Measurements from ENCODE around the gene DPPA5. TPM values are rescaled to one million over a fixed set of nuclear protein-coding genes. Genes with fewer than 3 reads are reported as not detected.

DPPA5 gene
- polyA plus RNA-seq, 1 donor from 2014 or later: not detected

GRCh38 chr6:73328790-73329189, 25.3 kb downstream of the DPPA5 start:
- H3K36me3 ChIP-seq (ENCODE audit: insufficient read depth, low read length): no peaks in the 10 kb centered on the region
- no peaks in the 10 kb centered on the region for H3K9me2 ChIP-seq (ENCODE audit: insufficient read depth, low read length)
- TF ChIP-seq TAF1 (IDR thresholded peaks at IDR 0.05; ENCODE audit: low read depth) (no peak), MXI1 (conservative IDR thresholded peaks at IDR 0.05; ENCODE audit: poor library complexity, severe bottlenecking) (no peak), REST (IDR thresholded peaks at IDR 0.05; ENCODE audit: borderline replicate concordance) (no peak), SMC3 (conservative IDR thresholded peaks at IDR 0.05; ENCODE audit: poor library complexity) (no peak), EP300 (conservative IDR thresholded peaks at IDR 0.05; ENCODE audit: poor library complexity, severe bottlenecking) (no peak), POLR2AphosphoS5 (IDR thresholded peaks at IDR 0.05) (no peak), EZH2 (IDR thresholded peaks at IDR 0.05; ENCODE audit: borderline replicate concordance, insufficient read depth, low read length, poor library complexity, severe bottlenecking) (no peak), RAD21 (conservative IDR thresholded peaks at IDR 0.05) (no peak)
- TF ChIP-seq, protein P1, sequence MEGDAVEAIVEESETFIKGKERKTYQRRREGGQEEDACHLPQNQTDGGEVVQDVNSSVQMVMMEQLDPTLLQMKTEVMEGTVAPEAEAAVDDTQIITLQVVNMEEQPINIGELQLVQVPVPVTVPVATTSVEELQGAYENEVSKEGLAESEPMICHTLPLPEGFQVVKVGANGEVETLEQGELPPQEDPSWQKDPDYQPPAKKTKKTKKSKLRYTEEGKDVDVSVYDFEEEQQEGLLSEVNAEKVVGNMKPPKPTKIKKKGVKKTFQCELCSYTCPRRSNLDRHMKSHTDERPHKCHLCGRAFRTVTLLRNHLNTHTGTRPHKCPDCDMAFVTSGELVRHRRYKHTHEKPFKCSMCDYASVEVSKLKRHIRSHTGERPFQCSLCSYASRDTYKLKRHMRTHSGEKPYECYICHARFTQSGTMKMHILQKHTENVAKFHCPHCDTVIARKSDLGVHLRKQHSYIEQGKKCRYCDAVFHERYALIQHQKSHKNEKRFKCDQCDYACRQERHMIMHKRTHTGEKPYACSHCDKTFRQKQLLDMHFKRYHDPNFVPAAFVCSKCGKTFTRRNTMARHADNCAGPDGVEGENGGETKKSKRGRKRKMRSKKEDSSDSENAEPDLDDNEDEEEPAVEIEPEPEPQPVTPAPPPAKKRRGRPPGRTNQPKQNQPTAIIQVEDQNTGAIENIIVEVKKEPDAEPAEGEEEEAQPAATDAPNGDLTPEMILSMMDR (IDR thresholded peaks at IDR 0.05; ENCODE audit: poor library complexity, severe bottlenecking): no peak
- H3K9me3 ChIP-seq (ENCODE audit: low read length): no peaks in the 10 kb centered on the region
- no peaks in the 10 kb centered on the region for H4K20me1 ChIP-seq (ENCODE audit: insufficient read depth)
- H3K4me3 ChIP-seq (ENCODE audit: low read length): no peak overlapping the region
- no peak overlapping the region for H2AFZ ChIP-seq (ENCODE audit: low read depth, low read length)
- H3K27ac ChIP-seq (ENCODE audit: low read length): no peak overlapping the region
- no peaks in the 10 kb centered on the region for H3K79me2 ChIP-seq (replicated peaks; ENCODE audit: insufficient read depth, low read length)
- no peaks in the 10 kb centered on the region for H3K27me3 ChIP-seq (ENCODE audit: insufficient read depth, low read depth, low read length)
- H3K9ac ChIP-seq (ENCODE audit: low read length): no peak overlapping the region
- no peak overlapping the region for H3K4me2 ChIP-seq (ENCODE audit: low read length)
- H3F3A ChIP-seq (ENCODE audit: insufficient read depth, low read length, poor library complexity, severe bottlenecking): no peaks in the 10 kb centered on the region

- H3K9me3 ChIP-seq (ENCODE audit: low read length): no peaks in the 10 kb centered on the region
- H3K4me3 ChIP-seq (ENCODE audit: low read length): no peak overlapping the region
- H3K4me2 ChIP-seq (ENCODE audit: low read length): no peak overlapping the region
- H3K36me3 ChIP-seq (ENCODE audit: insufficient read depth, low read length): no peaks in the 10 kb centered on the region
- H4K20me1 ChIP-seq (ENCODE audit: insufficient read depth): no peaks in the 10 kb centered on the region
- TF ChIP-seq SMC3 (conservative IDR thresholded peaks at IDR 0.05; ENCODE audit: poor library complexity) (no peak), TAF1 (IDR thresholded peaks at IDR 0.05; ENCODE audit: low read depth) (no peak), POLR2AphosphoS5 (IDR thresholded peaks at IDR 0.05) (no peak), EZH2 (IDR thresholded peaks at IDR 0.05; ENCODE audit: borderline replicate concordance, insufficient read depth, low read length, poor library complexity, severe bottlenecking) (no peak), EP300 (conservative IDR thresholded peaks at IDR 0.05; ENCODE audit: poor library complexity, severe bottlenecking) (no peak), REST (IDR thresholded peaks at IDR 0.05; ENCODE audit: borderline replicate concordance) (no peak), MXI1 (conservative IDR thresholded peaks at IDR 0.05; ENCODE audit: poor library complexity, severe bottlenecking) (no peak), RAD21 (conservative IDR thresholded peaks at IDR 0.05) (no peak)
- TF ChIP-seq, protein P1 (IDR thresholded peaks at IDR 0.05; ENCODE audit: poor library complexity, severe bottlenecking): no peak
- H2AFZ ChIP-seq (ENCODE audit: low read depth, low read length): no peak overlapping the region
- no peaks in the 10 kb centered on the region for H3K9me2 ChIP-seq (ENCODE audit: insufficient read depth, low read length)
- no peaks in the 10 kb centered on the region for H3K79me2 ChIP-seq (replicated peaks; ENCODE audit: insufficient read depth, low read length)
- no peak overlapping the region for H3K9ac ChIP-seq (ENCODE audit: low read length)
- no peaks in the 10 kb centered on the region for H3F3A ChIP-seq (ENCODE audit: insufficient read depth, low read length, poor library complexity, severe bottlenecking)
- H3K27ac ChIP-seq (ENCODE audit: low read length): no peak overlapping the region
- no peaks in the 10 kb centered on the region for H3K27me3 ChIP-seq (ENCODE audit: insufficient read depth, low read depth, low read length)
Observed at GRCh38 chr6:73325656-73326055, 28.4 kb downstream of the DPPA5 start.
